Measurements from ENCODE around the gene OXLD1.

OXLD1 gene

GRCh38 chr17:81687770-81688541 lies 21.6 kb upstream of the OXLD1 start:
- H3K4me3 ChIP-seq (ENCODE audit: low read length) = no peak overlapping the region
- DNase-seq (ENCODE audit: low read depth) = no peak
- no peak for TF ChIP-seq CTCF (IDR thresholded peaks at IDR 0.05; ENCODE audit: insufficient read depth, low read depth, low read length, missing control alignments)

GRCh38 chr17:81686614-81687013 lies 20.2 kb upstream of the OXLD1 start:
- no peak for DNase-seq (ENCODE audit: low read depth)
- no peak for TF ChIP-seq CTCF (IDR thresholded peaks at IDR 0.05; ENCODE audit: insufficient read depth, low read depth, low read length, missing control alignments)
- H3K4me3 ChIP-seq (ENCODE audit: low read length) = no peak overlapping the region

- TF ChIP-seq CTCF (IDR thresholded peaks at IDR 0.05; ENCODE audit: insufficient read depth, low read depth, low read length, missing control alignments) = no peak
- H3K4me3 ChIP-seq (ENCODE audit: low read length) = peak overlapping the region; percentile 77
- peak; percentile 92 for DNase-seq (ENCODE audit: low read depth)
These were observed 18.7 kb upstream of the OXLD1 start for GRCh38 chr17:81685108-81685507.

- TF ChIP-seq CTCF (IDR thresholded peaks at IDR 0.05; ENCODE audit: insufficient read depth, low read depth, low read length, missing control alignments) = no peak
- peak overlapping the region; percentile 77 for H3K4me3 ChIP-seq (ENCODE audit: low read length)
- DNase-seq (ENCODE audit: low read depth) = peak; percentile 27
These were observed 18.1 kb upstream of the OXLD1 start for GRCh38 chr17:81684442-81684911.

- DNase-seq (ENCODE audit: low read depth) = peak; percentile 99
- H3K4me3 ChIP-seq (ENCODE audit: low read length) = peak within 1 kb of the TSS; percentile 77
- TF ChIP-seq CTCF (IDR thresholded peaks at IDR 0.05; ENCODE audit: insufficient read depth, low read depth, low read length, missing control alignments) = no peak
These were observed 17.4 kb upstream of the OXLD1 start, which contains the start of the genes ARL16 and HGS for GRCh38 chr17:81683584-81684441. Gene ARL16 (minus strand): TSS chr17:81683797. CDS start chr17:81683753, 44 bp downstream. Gene HGS (plus strand): TSS chr17:81684011. CDS start chr17:81684067, 56 bp downstream.

GRCh38 chr17:81683208-81683583 lies 16.8 kb upstream of the OXLD1 start:
- no peak for TF ChIP-seq CTCF (IDR thresholded peaks at IDR 0.05; ENCODE audit: insufficient read depth, low read depth, low read length, missing control alignments)

More at GRCh38 chr17:81683208-81683583, 16.8 kb upstream of the OXLD1 start:
- H3K4me3 ChIP-seq (ENCODE audit: low read length) = peak overlapping the region; percentile 77
- no peak for DNase-seq (ENCODE audit: low read depth)
